Fibroblast of lung (primary cell): ENCODE measurements around the gene EFCC1.

Experiments
- CTCF ChIP-seq, 2 donors: IDR thresholded peaks in 1 of 2; conservative IDR thresholded peaks in 1 of 2; 1 replicate in 1 of 2; 2 replicates in 1 of 2; pipeline ENCODE4 v1.5.1; 2011 to 2012; ENCODE audit warnings: low read length in 2 of 2, control low read depth in 1 of 2, inconsistent platforms in 1 of 2, low read depth in 1 of 2, mild to moderate bottlenecking in 1 of 2
- EZH2 ChIP-seq: IDR thresholded peaks from 2 replicates; pipeline ENCODE4 v1.5.1; 2012; ENCODE audit warnings: low read length, control low read depth, mild to moderate bottlenecking; ENCODE audit errors: missing control alignments

DNA sequence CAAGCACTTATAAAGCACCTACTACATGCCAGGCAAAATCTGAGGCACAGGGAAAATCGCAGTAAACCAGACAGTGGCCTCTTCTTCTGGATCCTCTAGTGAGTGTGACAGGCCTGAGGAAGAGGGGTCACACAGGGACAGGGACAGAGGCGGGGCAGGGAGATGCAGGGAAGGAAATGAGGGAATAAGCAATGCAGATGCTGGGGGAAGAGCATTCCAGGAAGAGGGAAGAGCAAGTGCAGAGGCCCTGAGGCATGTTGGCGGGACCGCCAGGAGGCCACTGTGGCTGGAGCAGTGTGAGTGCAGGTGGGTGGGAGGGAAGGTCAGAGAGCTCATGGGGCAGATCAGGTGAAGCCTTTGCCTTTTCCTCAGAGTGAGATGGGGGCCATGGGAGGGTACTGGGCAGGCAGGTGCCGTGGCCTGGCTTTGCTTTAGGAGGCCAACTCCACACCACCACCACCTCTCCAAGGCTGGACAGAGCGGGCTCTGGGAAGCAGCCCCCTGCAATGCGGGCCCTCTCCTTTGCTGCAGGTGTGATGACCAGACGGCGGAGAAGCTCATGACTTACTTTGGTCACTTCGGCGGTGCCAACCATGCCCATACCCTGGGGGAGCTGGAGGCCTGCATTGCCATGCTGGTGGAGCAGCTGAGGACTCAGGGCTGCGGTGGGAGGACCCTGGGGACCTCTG is 32.7 kb downstream of the EFCC1 start:
- TF ChIP-seq CTCF (conservative IDR thresholded peaks at IDR 0.05 in 1 of 2, IDR thresholded peaks at IDR 0.05 in 1 of 2; ENCODE audit: low read depth in 1 of 2, low read length in 2 of 2) (no peak), EZH2 (no peak)
